Astrocyte of the spinal cord (primary cell): ENCODE data around the gene UBFD1.
"Not testable (repeated sequence)": the region's sequence is repeated elsewhere in the genome, so short reads cannot be mapped to it uniquely, and the experiment has no call there.

Experiments used
- DNase-seq: peaks from one replicate; pipeline ENCODE4 v3.0.0; 2011; ENCODE audit warnings: low read depth, low spot score
- H3K4me3 ChIP-seq: 2 replicates; pipeline ENCODE4 v1.5.1; 2011; ENCODE audit warnings: low read depth, mild to moderate bottlenecking, low read length, moderate library complexity
- CTCF ChIP-seq: IDR thresholded peaks from 2 replicates; pipeline ENCODE4 v1.5.1; 2012; ENCODE audit warnings: low read depth, mild to moderate bottlenecking, low read length, inconsistent platforms
- in situ Hi-C: cut with HindIII; loops from 2 replicates; pipeline ENCODE4 v1.10.0; 2017; ENCODE audit warnings: low sequenced_read_pairs

UBFD1 gene

GRCh38 chr16:23556881-23557778 lies at the start of gene UBFD1, which contains the start of gene EARS2:
Gene UBFD1, plus strand, starts transcription at chr16:23557727. Its CDS starts 16 bp downstream, at chr16:23557743.
Gene EARS2, minus strand, starts transcription at chr16:23557350. Its CDS starts 7 bp downstream, at chr16:23557343.
- peak; percentile 73 for TF ChIP-seq CTCF
- in situ Hi-C loops, result no loop called here
- peak within 1 kb of the TSS; percentile 69 for H3K4me3 ChIP-seq
- peak; percentile 99 for DNase-seq

DNA sequence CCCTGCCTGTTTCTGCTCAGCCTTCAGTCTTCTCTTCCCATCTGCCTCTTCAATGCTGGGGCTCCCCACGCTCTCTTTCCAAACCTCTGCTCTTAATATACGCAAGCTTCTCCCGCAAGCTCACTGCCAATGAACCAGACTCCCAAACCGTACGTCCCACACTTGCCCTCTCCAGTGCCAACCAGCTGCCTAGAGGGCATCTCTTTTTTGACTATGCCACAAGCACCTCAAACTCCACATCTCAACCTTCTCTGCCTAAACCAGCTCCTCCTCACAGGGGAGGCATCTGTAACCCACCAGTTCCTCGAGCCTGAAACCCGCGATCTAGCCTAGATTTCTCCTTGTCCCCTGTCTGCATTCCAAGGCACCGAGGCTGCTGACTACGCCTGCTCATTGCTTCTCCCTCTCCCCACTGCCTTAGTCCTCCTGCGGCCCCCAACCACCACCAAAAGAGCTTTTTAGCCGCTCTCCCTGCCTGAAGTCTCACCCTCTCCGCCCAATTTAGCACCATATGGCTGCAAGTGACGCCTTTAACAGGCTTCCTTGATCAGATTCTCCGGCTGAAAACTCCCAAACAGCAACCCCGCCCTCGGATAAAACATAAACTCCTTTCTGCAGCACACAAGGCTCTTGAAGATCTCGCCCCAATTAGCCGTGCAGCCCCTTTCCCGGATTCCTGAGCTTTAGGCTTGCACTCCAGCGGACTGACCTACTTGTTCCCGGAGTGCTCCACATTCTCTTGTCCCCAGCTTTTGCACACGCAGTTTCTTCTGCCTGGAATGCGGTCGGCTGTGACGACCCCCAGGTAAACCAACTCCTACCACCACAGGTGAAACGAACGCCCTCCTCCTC lies 48.7 kb upstream of the UBFD1 start:
- no peak for TF ChIP-seq CTCF
- peak; percentile 7 for DNase-seq
- peak overlapping the region; percentile 55 for H3K4me3 ChIP-seq
- in situ Hi-C loops, result no loop called here

GRCh38 chr16:23509441-23509754 lies 48.1 kb upstream of the UBFD1 start:
- no peak for DNase-seq
- H3K4me3 ChIP-seq, result peak overlapping the region; percentile 55
- in situ Hi-C loops, result no loop called here
- TF ChIP-seq CTCF, result no peak

- no peak for TF ChIP-seq CTCF
- peak overlapping the region; percentile 55 for H3K4me3 ChIP-seq
- peak; percentile 31 for DNase-seq
- in situ Hi-C loops, result no loop called here
Measured at GRCh38 chr16:23509782-23510163, 47.8 kb upstream of the UBFD1 start.

- in situ Hi-C loops, result no loop called here
- H3K4me3 ChIP-seq, result peak within 1 kb of the TSS; percentile 55
- peak; percentile 68 for DNase-seq
- no peak for TF ChIP-seq CTCF
Measured at GRCh38 chr16:23510164-23510914, 47.2 kb upstream of the UBFD1 start, which contains the start of gene GGA2. Gene GGA2, minus strand, starts transcription at chr16:23510494. Its CDS starts 83 bp downstream, at chr16:23510411.

DNA sequence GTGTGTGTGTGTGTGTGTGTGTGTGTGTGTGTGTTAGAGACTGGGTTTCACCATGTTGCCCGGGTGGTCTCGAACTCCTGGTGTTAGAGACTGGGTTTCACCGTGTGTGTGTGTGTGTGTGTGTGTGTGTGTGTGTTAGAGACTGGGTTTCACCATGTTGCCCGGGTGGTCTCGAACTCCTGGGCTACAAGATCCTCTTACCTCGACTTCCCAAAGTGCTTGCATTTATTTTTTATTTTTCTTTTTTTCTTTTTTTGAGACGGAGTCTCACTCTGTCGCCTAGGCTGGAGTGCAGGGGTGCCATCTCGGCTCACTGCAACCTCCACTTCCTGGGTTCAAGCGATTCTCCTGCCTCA lies 46.6 kb upstream of the UBFD1 start:
- in situ Hi-C loops, DNase-seq: not testable (repeated sequence)
- peak overlapping the region; percentile 55 for H3K4me3 ChIP-seq
